HEK293T (cell line): Measurements from ENCODE around the gene SH3BP2.

ENCODE experiments used
- BHLHE40 ChIP-seq: fragments of 450-650 bp; IDR thresholded peaks from 2 replicates; pipeline ENCODE4 v1.6.1; 2016; ENCODE audit warnings: mild to moderate bottlenecking, moderate library complexity, borderline replicate concordance
- CTBP1 ChIP-seq: fragments of 450-650 bp; IDR thresholded peaks from 2 replicates; pipeline ENCODE4 v1.6.1; 2016; ENCODE audit warnings: borderline replicate concordance
- FOXA1 ChIP-seq: fragments of 450-650 bp; IDR thresholded peaks from 2 replicates; pipeline ENCODE4 v1.6.1; 2016; ENCODE audit warnings: mild to moderate bottlenecking
- FOXK2 ChIP-seq: fragments of 450-650 bp; IDR thresholded peaks from 2 replicates; pipeline ENCODE4 v1.6.1; 2016; ENCODE audit warnings: mild to moderate bottlenecking
- FOXM1 ChIP-seq: fragments of 450-650 bp; IDR thresholded peaks from 2 replicates; pipeline ENCODE4 v1.6.1; 2017; ENCODE audit warnings: mild to moderate bottlenecking, borderline replicate concordance
- HDGF ChIP-seq: fragments of 450-650 bp; IDR thresholded peaks from 2 replicates; pipeline ENCODE4 v1.6.1; 2017; ENCODE audit warnings: antibody characterized with exemption, borderline replicate concordance
- L3MBTL2 ChIP-seq: fragments of 450-650 bp; conservative IDR thresholded peaks from 2 replicates; pipeline ENCODE4 v1.6.1; 2016; ENCODE audit warnings: mild to moderate bottlenecking
- NFRKB ChIP-seq: fragments of 450-650 bp; IDR thresholded peaks from 2 replicates; pipeline ENCODE4 v1.6.1; 2016; ENCODE audit warnings: mild to moderate bottlenecking, moderate library complexity
- SP1 ChIP-seq: fragments of 450-650 bp; IDR thresholded peaks from 2 replicates; pipeline ENCODE4 v1.6.1; 2017
- SUZ12 ChIP-seq: fragments of 450-650 bp; IDR thresholded peaks from 2 replicates; pipeline ENCODE4 v1.6.1; 2016; ENCODE audit warnings: mild to moderate bottlenecking
- TARDBP ChIP-seq: fragments of 450-650 bp; IDR thresholded peaks from 2 replicates; pipeline ENCODE4 v1.6.1; 2016
- TF ChIP-seq, protein P1 (sequence below): fragments of 450-650 bp; IDR thresholded peaks from 2 replicates; pipeline ENCODE4 v1.6.1; 2016

GRCh38 chr4:2837904-2838496 is 45.1 kb downstream of the SH3BP2 start:
- TF ChIP-seq FOXA1 (no peak), FOXM1 (no peak), BHLHE40 (no peak), HDGF (no peak), SP1 (no peak), TARDBP (no peak), FOXK2 (no peak), CTBP1 (no peak), L3MBTL2 (no peak), NFRKB (no peak), SUZ12 (no peak)
- TF ChIP-seq, protein P1, sequence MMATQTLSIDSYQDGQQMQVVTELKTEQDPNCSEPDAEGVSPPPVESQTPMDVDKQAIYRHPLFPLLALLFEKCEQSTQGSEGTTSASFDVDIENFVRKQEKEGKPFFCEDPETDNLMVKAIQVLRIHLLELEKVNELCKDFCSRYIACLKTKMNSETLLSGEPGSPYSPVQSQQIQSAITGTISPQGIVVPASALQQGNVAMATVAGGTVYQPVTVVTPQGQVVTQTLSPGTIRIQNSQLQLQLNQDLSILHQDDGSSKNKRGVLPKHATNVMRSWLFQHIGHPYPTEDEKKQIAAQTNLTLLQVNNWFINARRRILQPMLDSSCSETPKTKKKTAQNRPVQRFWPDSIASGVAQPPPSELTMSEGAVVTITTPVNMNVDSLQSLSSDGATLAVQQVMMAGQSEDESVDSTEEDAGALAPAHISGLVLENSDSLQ, result no peak
